Heart right ventricle (tissue), 16 donors: ENCODE measurements around the gene ECEL1. TPM values are rescaled to one million over a fixed set of nuclear protein-coding genes. Genes with fewer than 3 reads are reported as not detected.

Source experiments
- ATAC-seq, 8 donors: fragments of 200-7000 bp; cut with Tn5 transposase; one replicate each; pipeline ENCODE4 v1.9.1; 2020; ENCODE audit warnings: mild to moderate bottlenecking in 8 of 8, moderate library complexity in 8 of 8, moderate number of reproducible peaks in 1 of 8
- DNase-seq, 2 donors: peaks; one replicate each; pipeline ENCODE4 v3.0.0-alpha.2; 2020
- H3K27ac ChIP-seq, 10 donors: fragments of 200-600 bp; sonication (generic) in 2 of 10; one replicate each; pipeline versions ENCODE4 v1.5.0 to v1.8.0; 2020 to 2022; ENCODE audit warnings: mild to moderate bottlenecking in 3 of 10
- H3K27me3 ChIP-seq, 7 donors: fragments of 200-600 bp; one replicate each; pipeline ENCODE4 v1.8.0; 2021 to 2022; ENCODE audit warnings: mild to moderate bottlenecking in 2 of 7
- H3K36me3 ChIP-seq, 9 donors: fragments of 200-600 bp; sonication (generic) in 1 of 9; one replicate each; pipeline versions ENCODE4 v1.5.0 to v1.8.0; 2020 to 2022; ENCODE audit warnings: mild to moderate bottlenecking in 2 of 9
- H3K4me1 ChIP-seq, 9 donors: fragments of 200-600 bp; sonication (generic) in 1 of 9; one replicate each; pipeline versions ENCODE4 v1.5.0 to v1.8.0; 2020 to 2022; ENCODE audit warnings: mild to moderate bottlenecking in 4 of 9
- H3K4me3 ChIP-seq, 10 donors: fragments of 200-600 bp; sonication (generic) in 2 of 10; one replicate each; pipeline versions ENCODE4 v1.5.0 to v1.8.0; 2020 to 2022; ENCODE audit warnings: mild to moderate bottlenecking in 7 of 10, moderate library complexity in 2 of 10
- H3K9me3 ChIP-seq, 11 donors: fragments of 200-600 bp in 10 of 11; sonication (generic) in 2 of 11; one replicate each; pipeline versions ENCODE4 v1.5.0 to v1.8.0; 2013 to 2022; ENCODE audit warnings: mild to moderate bottlenecking in 2 of 11, control low read depth in 1 of 11, moderate library complexity in 1 of 11
- WGBS, 2 donors: extraction: QIAGEN DNeasy Blood & Tissue Kit; methylation state at CpG; one replicate each; pipeline ENCODE4 v1.1.7; 2013; ENCODE audit warnings: inconsistent platforms in 1 of 2; 5-methylcytosine and 5-hydroxymethylcytosine counted together
- intact Hi-C, 10 donors: fragments of 100-400 bp; cut with DNase I; formaldehyde crosslinking; loops; one replicate each; pipeline versions ENCODE4 v1.11.1 to v1.14.2; 2022
- polyA plus RNA-seq, 2 donors: library from polyadenylated mRNA; stranded (reverse); fragments of 200-250 nt; gene quantifications; one replicate each; pipeline ENCODE4 v1.2.3, GENCODE V29; 2013
- total RNA-seq, 10 donors: library from RNA; stranded (reverse); fragmentation: NEBNext Ultra II Directional in 3 of 10; extraction: Animal tissue kit (Norgen Biotek cat#: 25700) in 3 of 10; gene quantifications; one replicate each; pipeline versions ENCODE4 v1.2.1 to v1.2.4, GENCODE V29; 2021 to 2023
- TF ChIP-seq, protein P1 (sequence below), 9 donors: fragments of 200-600 bp; sonication (generic) in 2 of 9; IDR thresholded peaks; one replicate each; pipeline versions ENCODE4 v1.5.0 to v1.8.0; 2021 to 2022; ENCODE audit warnings: antibody characterized with exemption in 9 of 9, mild to moderate bottlenecking in 5 of 9, moderate library complexity in 1 of 9
- donor health status: Arrhythmogenic right ventricular cardiomyopathy.
- donor health status: ischemic (EF 13 %, LVEDD 7.1; RV severe dilation, severe dysfunction).
- donor health status: healthy with polysubstance abuse.
- donor health status: DM: no; HTN: yes; CAD: no.
- donor health status: DM: no; HTN: no; CAD: no.
- donor health status: ischemic (EF 25% LVEDD 6.9; RV normal size, moderate dysfunction).
- donor health status: ischemic (EF 25% LVEDD 5.7; RV mildly dilated, moderate dysfunction).
- donor health status: healthy.
- donor health status: DM: yes; HTN: yes; CAD: no.
- donor health status: Ischemic cardiomyopathy.
- donor health status: ischemic (EF 35%, LVEDD 5.7; RV mildly dilated, moderate dysfunction).
- donor health status: nonischemic (EF 11% LVEDD 7.7; RV severe dilation, severe dysfunction).
- donor health status: DM: yes; HTN: yes; CAD: no.
- donor health status: PGD.
- donor health status: ischemic (EF 29% LVEDD 5.4; RV normal size, mild dysfunction).
- donor health status: nonischemic (EF 23%, LVEDD 6.1; RV moderate dilation, normal function).

Gene ECEL1
- total and polyA plus RNA-seq, 12 donors, result 0.23 to 1.5 (median 0.39) TPM; not detected in 8

GRCh38 chr2:232476045-232476444 is 11.6 kb downstream of the ECEL1 start:
- Histone ChIP-seq H3K9me3 (peaks cover 0 to 10% (median 0%) of the 10 kb centered on the region in 11 donors), H3K27ac (no peak overlapping the region), H3K4me1 (no peaks in the 10 kb centered on the region), H3K36me3 (no peaks in the 10 kb centered on the region), H3K4me3 (no peak overlapping the region), H3K27me3 (peaks cover 0 to 73% (median 35%) of the 10 kb centered on the region in 7 donors)
- TF ChIP-seq, protein P1, sequence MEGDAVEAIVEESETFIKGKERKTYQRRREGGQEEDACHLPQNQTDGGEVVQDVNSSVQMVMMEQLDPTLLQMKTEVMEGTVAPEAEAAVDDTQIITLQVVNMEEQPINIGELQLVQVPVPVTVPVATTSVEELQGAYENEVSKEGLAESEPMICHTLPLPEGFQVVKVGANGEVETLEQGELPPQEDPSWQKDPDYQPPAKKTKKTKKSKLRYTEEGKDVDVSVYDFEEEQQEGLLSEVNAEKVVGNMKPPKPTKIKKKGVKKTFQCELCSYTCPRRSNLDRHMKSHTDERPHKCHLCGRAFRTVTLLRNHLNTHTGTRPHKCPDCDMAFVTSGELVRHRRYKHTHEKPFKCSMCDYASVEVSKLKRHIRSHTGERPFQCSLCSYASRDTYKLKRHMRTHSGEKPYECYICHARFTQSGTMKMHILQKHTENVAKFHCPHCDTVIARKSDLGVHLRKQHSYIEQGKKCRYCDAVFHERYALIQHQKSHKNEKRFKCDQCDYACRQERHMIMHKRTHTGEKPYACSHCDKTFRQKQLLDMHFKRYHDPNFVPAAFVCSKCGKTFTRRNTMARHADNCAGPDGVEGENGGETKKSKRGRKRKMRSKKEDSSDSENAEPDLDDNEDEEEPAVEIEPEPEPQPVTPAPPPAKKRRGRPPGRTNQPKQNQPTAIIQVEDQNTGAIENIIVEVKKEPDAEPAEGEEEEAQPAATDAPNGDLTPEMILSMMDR (IDR thresholded peaks at IDR 0.05), result no peak
- intact Hi-C loops, result no loop called here
- WGBS, 2 donors, result 82 to 84% methylated on average over 2 of the region's 2 CpGs
- DNase-seq (no peak), ATAC-seq (no peak)

DNA sequence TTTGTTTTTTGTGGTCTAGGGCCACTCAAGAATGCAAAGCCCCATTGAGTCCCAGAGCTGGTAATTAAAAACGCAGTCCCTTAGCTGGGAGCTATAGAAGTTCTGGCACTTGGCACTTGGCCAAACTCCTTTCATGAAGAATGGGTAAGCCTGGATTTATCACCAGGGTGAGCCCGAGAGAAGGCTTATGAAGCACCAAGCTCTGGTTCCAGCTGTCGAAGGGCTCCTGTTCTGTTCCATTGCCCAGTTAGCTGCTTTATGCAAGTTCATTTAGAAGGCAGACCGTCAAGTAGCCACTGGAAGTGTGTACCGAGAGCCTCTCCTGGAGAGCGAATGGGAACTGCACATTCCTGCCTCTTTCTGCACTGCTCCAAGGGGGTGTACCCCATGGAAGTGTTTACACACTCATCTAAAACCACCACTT is 14.2 kb downstream of the ECEL1 start:
- Histone ChIP-seq H3K4me3 (no peak overlapping the region), H3K36me3 (no peaks in the 10 kb centered on the region), H3K27ac (no peak overlapping the region), H3K9me3 (peaks cover 0 to 10% (median 0%) of the 10 kb centered on the region in 11 donors), H3K27me3 (peaks cover 0 to 70% (median 36%) of the 10 kb centered on the region in 7 donors), H3K4me1 (no peaks in the 10 kb centered on the region)
- intact Hi-C loops, result no loop called here
- TF ChIP-seq, protein P1 (IDR thresholded peaks at IDR 0.05), result no peak
- peak in 3 of 8 donors; percentile 25 to 39 (median 25) for ATAC-seq
- WGBS, 2 donors, result 19 to 26% methylated on average over 6 of the region's 6 CpGs
- no peak for DNase-seq

DNA sequence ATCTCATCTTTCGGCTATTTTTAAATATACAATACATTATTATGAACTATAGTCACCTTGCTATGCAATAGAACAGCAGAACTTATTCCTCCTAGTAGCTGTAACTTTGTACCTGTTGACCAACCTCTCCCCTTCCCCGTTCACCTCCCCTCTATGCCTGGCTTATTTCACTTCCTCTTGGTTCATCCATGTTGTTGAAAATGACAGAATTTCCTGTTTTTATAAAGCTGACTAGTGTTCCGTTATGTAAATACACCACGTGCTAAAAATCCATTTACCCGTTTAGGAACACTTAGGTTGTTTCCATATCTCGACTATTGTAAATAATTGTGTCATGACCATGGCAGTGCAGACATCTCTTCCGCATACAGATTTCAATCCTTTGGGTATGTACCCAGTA is 21.4 kb downstream of the ECEL1 start:
- Histone ChIP-seq H3K4me1 (no peaks in the 10 kb centered on the region), H3K9me3 (no peaks in the 10 kb centered on the region), H3K27me3 (peaks cover 0 to 36% (median 29%) of the 10 kb centered on the region in 7 donors), H3K4me3 (no peak overlapping the region), H3K27ac (no peak overlapping the region), H3K36me3 (no peaks in the 10 kb centered on the region)
- DNase-seq (no peak), ATAC-seq (no peak)
- 68 to 77% methylated on average over 7 of the region's 7 CpGs for WGBS, 2 donors
- intact Hi-C loops, result no loop called here
- TF ChIP-seq, protein P1 (IDR thresholded peaks at IDR 0.05), result no peak

GRCh38 chr2:232465061-232465460 is 22.6 kb downstream of the ECEL1 start:
- Histone ChIP-seq H3K27me3 (peaks cover 0 to 38% (median 22%) of the 10 kb centered on the region in 7 donors), H3K27ac (no peak overlapping the region), H3K36me3 (no peaks in the 10 kb centered on the region), H3K4me1 (no peaks in the 10 kb centered on the region), H3K4me3 (no peak overlapping the region), H3K9me3 (no peaks in the 10 kb centered on the region)
- TF ChIP-seq, protein P1 (IDR thresholded peaks at IDR 0.05), result no peak
- intact Hi-C loops, result no loop called here
- ATAC-seq (no peak), DNase-seq (no peak)
- 74 to 79% methylated on average over 6 of the region's 6 CpGs for WGBS, 2 donors
